NCI-H82 treated with DMSO at 0.1 percent for 48 hours (cell line): ENCODE data around the gene CXCL17.

ENCODE experiments used
- DNase-seq: peaks from one replicate; lab custom pipeline; 2025; ENCODE audit not compliant: unreplicated experiment; lab: John Stamatoyannopoulos, UW

Gene CXCL17

GRCh38 chr19:42424712-42425131, 18.0 kb downstream of the CXCL17 start:
- DNase-seq: no peak

GRCh38 chr19:42424345-42424707, 18.4 kb downstream of the CXCL17 start:
- no peak for DNase-seq

GRCh38 chr19:42423462-42424344, 19.0 kb downstream of the CXCL17 start:
- peak; percentile 50 for DNase-seq

GRCh38 chr19:42422901-42423461, 19.8 kb downstream of the CXCL17 start:
- no peak for DNase-seq

- no peak for DNase-seq
Observed at GRCh38 chr19:42422092-42422900, 20.4 kb downstream of the CXCL17 start.

- DNase-seq: no peak
Observed at GRCh38 chr19:42421591-42422031, 21.1 kb downstream of the CXCL17 start.

GRCh38 chr19:42421101-42421500, 21.6 kb downstream of the CXCL17 start:
- no peak for DNase-seq

GRCh38 chr19:42420055-42420544, 22.6 kb downstream of the CXCL17 start:
- DNase-seq: peak; percentile 29

GRCh38 chr19:42419309-42419708, 23.4 kb downstream of the CXCL17 start:
- no peak for DNase-seq

GRCh38 chr19:42412661-42413076, 30.1 kb downstream of the CXCL17 start:
- DNase-seq: no peak

GRCh38 chr19:42412227-42412626, 30.5 kb downstream of the CXCL17 start:
- DNase-seq: peak; percentile 50

- DNase-seq: no peak
Observed at GRCh38 chr19:42411581-42412178, 31.1 kb downstream of the CXCL17 start.

GRCh38 chr19:42410371-42410770, 32.4 kb downstream of the CXCL17 start:
- DNase-seq: no peak

- no peak for DNase-seq
Observed at GRCh38 chr19:42409477-42409876, 33.3 kb downstream of the CXCL17 start.

- DNase-seq: no peak
Observed at GRCh38 chr19:42407816-42408175, 35.0 kb downstream of the CXCL17 start.

- no peak for DNase-seq
Observed at GRCh38 chr19:42407085-42407815, 35.5 kb downstream of the CXCL17 start.

- no peak for DNase-seq
Observed at GRCh38 chr19:42406111-42406510, 36.6 kb downstream of the CXCL17 start.

GRCh38 chr19:42403586-42403985, 39.2 kb downstream of the CXCL17 start:
- no peak for DNase-seq

GRCh38 chr19:42402376-42403116, 40.2 kb downstream of the CXCL17 start:
- DNase-seq: no peak
